HepG2 (cell line): Measurements from ENCODE around the gene NAP1L1. TPM values are rescaled to one million over a fixed set of nuclear protein-coding genes. Genes with fewer than 3 reads are reported as not detected.

ENCODE experiments used
- E2F5 ChIP-seq: sonication (generic); formaldehyde crosslinking; conservative IDR thresholded peaks from 2 replicates; pipeline ENCODE4 v1.4.0; 2020; ENCODE audit warnings: missing genetic modification reagents
- GATA4 ChIP-seq: sonication (generic); IDR thresholded peaks from 2 replicates; pipeline ENCODE4 v1.6.1; 2016; ENCODE audit warnings: antibody characterized with exemption, low read depth, borderline replicate concordance
- NFE2L2 ChIP-seq: fragments of 150-350 bp; IDR thresholded peaks from 2 replicates; pipeline ENCODE4 v1.6.1; 2014; ENCODE audit warnings: low read length
- SATB2 ChIP-seq: sonication (generic); formaldehyde crosslinking; IDR thresholded peaks from 2 replicates; pipeline ENCODE4 v1.5.0; 2020; ENCODE audit warnings: missing genetic modification reagents
- SNAPC2 ChIP-seq: sonication (generic); formaldehyde crosslinking; IDR thresholded peaks from 2 replicates; pipeline ENCODE4 v1.8.1; 2022; ENCODE audit warnings: mild to moderate bottlenecking, missing genetic modification reagents
- ZBTB40 ChIP-seq, 2 experiments: fragments of 450-650 bp in 1 of 2; sonication (generic) in 1 of 2; formaldehyde crosslinking in 1 of 2; IDR thresholded peaks; 2 replicates each; pipeline versions ENCODE4 v1.6.1 to v1.8.0; 2016 to 2022; ENCODE audit warnings: antibody characterized with exemption in 1 of 2, mild to moderate bottlenecking in 1 of 2, missing genetic modification reagents in 1 of 2
- ZNF512B ChIP-seq: sonication (generic); formaldehyde crosslinking; IDR thresholded peaks from 2 replicates; pipeline ENCODE4 v1.5.1; 2020; ENCODE audit warnings: missing genetic modification reagents, mild to moderate bottlenecking, borderline replicate concordance
- ZNF549 ChIP-seq: sonication (generic); formaldehyde crosslinking; IDR thresholded peaks from 2 replicates; pipeline ENCODE4 v1.5.0; 2020; ENCODE audit warnings: missing genetic modification reagents
- ZNF597 ChIP-seq: sonication (generic); formaldehyde crosslinking; IDR thresholded peaks from 2 replicates; pipeline ENCODE4 v1.5.0; 2020; ENCODE audit warnings: missing genetic modification reagents
- polyA plus RNA-seq, 8 experiments: library from polyadenylated mRNA; depleted of rRNA in 3 of 8; stranded (reverse) in 7 of 8; unstranded in 1 of 8; fragments of >200 nt; fragmentation: Illumina TruSeq in 4 of 8; extraction: Trizol in 4 of 8; gene quantifications; 2 replicates each; pipeline versions ENCODE4 v1.2.1 to v1.2.3, GENCODE V29; 2011 to 2016; ENCODE audit warnings: low read depth in 4 of 8, missing spikeins in 1 of 8, mixed read lengths in 1 of 8; ENCODE audit not compliant: insufficient read depth in 1 of 8
- total RNA-seq, 5 experiments: library from RNA; depleted of rRNA; stranded (reverse); fragments of >200 nt; fragmentation: Illumina TruSeq; extraction: Trizol; gene quantifications; 2 replicates each; pipeline ENCODE4 v1.2.3, GENCODE V29; 2016; ENCODE audit warnings: low read depth in 1 of 5

The NAP1L1 gene
- total and polyA plus RNA-seq, 2 of the 13 experiments (the other 11 are each of a cell fraction or from before 2014, with no cell fraction given), result 207 to 309 TPM

- no peak for TF ChIP-seq ZNF512B (CRISPR knock-in tag)
- TF ChIP-seq NFE2L2, result no peak
- no peak; the same call in 1 of the 2 replicates for TF ChIP-seq SATB2
- TF ChIP-seq GATA4, result peak; percentile 96
- TF ChIP-seq ZNF597, result no peak
- TF ChIP-seq ZNF549 (CRISPR knock-in tag), result no peak
- TF ChIP-seq SNAPC2, result peak; percentile 86
- TF ChIP-seq E2F5 (CRISPR knock-in tag), result no peak
- no peak for TF ChIP-seq ZBTB40 (IDR thresholded peaks at IDR 0.05)
- no peak for TF ChIP-seq ZBTB40 (CRISPR knock-in tag; IDR thresholded peaks at IDR 0.05)
Measured at GRCh38 chr12:75990189-75990912, 94.1 kb downstream of the NAP1L1 start (continued).
